Dermis blood vessel endothelial cell (primary cell): ENCODE data around the gene MYO7A. TPM values are rescaled to one million over a fixed set of nuclear protein-coding genes. Genes with fewer than 3 reads are reported as not detected.

Source experiments
- DNase-seq: peaks from one replicate; pipeline ENCODE4 v3.0.0; 2010
- total RNA-seq: library from RNA; depleted of rRNA; stranded (reverse); fragments of >200 nt; gene quantifications from 2 replicates; pipeline ENCODE4 v1.2.3, GENCODE V29; 2014

Gene MYO7A
- total RNA-seq, 1 donor from 2014 or later: 8.7 TPM

- DNase-seq: no peak
Measured at GRCh38 chr11:77187111-77187750, 59.2 kb downstream of the MYO7A start.

- peak; percentile 88 for DNase-seq
Measured at GRCh38 chr11:77187776-77188632, 60.0 kb downstream of the MYO7A start.

- no peak for DNase-seq
Measured at GRCh38 chr11:77188633-77189491, 60.8 kb downstream of the MYO7A start.

GRCh38 chr11:77189588-77190210, 61.7 kb downstream of the MYO7A start:
- no peak for DNase-seq

- no peak for DNase-seq
Measured at GRCh38 chr11:77190331-77191075, 62.5 kb downstream of the MYO7A start.

- no peak for DNase-seq
Measured at GRCh38 chr11:77191429-77191822, 63.4 kb downstream of the MYO7A start.

GRCh38 chr11:77191823-77192495, 63.9 kb downstream of the MYO7A start:
- peak; percentile 71 for DNase-seq

- no peak for DNase-seq
Measured at GRCh38 chr11:77193167-77193566, 65.1 kb downstream of the MYO7A start.

GRCh38 chr11:77193911-77194830, 66.1 kb downstream of the MYO7A start:
- no peak for DNase-seq

- no peak for DNase-seq
Measured at GRCh38 chr11:77195071-77195755, 67.2 kb downstream of the MYO7A start.

- DNase-seq: no peak
Measured at GRCh38 chr11:77196961-77197360, 68.9 kb downstream of the MYO7A start.

GRCh38 chr11:77197626-77198320, 69.7 kb downstream of the MYO7A start:
- no peak for DNase-seq

- peak; percentile 37 for DNase-seq
Measured at GRCh38 chr11:77198440-77198849, 70.4 kb downstream of the MYO7A start.

GRCh38 chr11:77199137-77199745, 71.2 kb downstream of the MYO7A start:
- no peak for DNase-seq

- no peak for DNase-seq
Measured at GRCh38 chr11:77200351-77201268, 72.6 kb downstream of the MYO7A start.

- no peak for DNase-seq
Measured at GRCh38 chr11:77201370-77201769, 73.3 kb downstream of the MYO7A start.
